ENCODE data around the gene MACROD1.

The MACROD1 gene

DNA sequence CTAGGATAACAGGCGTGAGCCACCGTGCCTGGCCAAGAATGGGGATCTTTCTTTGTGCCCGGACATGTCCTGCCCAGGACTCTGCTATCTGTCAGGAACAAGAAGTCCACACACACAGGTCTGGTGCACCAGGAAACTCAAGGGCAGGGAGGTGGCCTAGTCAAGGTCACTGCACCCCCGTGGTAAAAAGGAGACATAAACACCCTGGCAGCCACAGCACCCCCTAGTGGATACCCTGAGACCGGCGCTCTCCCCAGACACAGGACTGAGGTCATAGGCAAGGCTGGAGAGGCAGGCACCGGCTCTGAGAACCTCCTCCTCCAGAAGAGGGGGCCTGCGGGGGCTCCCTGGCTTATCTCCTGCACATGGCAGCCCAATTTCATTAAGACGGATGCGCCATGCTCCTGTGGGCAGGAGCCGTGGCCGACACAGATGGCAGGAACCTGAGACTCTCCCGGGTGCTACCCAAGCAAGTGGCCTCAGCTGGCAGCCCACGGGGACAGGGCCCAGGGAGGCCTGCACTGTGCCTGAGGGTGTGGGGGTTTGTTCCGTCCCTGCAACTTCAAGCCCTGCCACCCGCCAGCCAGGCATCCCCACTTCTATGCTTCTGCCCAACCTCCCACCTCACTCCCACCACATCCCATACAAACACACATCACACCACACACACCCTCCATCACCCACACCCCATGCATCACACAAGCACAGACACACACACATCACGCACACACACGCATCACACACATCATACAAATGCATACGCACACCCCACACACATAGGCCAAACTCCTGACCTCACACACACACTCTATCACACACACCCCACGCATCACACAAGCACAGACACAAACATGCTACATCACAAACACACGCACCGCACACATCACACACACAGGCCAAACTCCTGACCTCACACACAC, 19.6 kb downstream of the MACROD1 start:
- FAIRE-seq = peak; percentile 82
- peak; percentile 82 for DNase-seq (ENCODE audit: insufficient read length, low spot score)
- TF ChIP-seq SPI1 (IDR thresholded peaks at IDR 0.05; ENCODE audit: low read depth, low read length) = no peak
- no peak for TF ChIP-seq POLR2A (IDR thresholded peaks at IDR 0.05; ENCODE audit: low read depth, low read length)
- no peak for TF ChIP-seq TAF1 (IDR thresholded peaks at IDR 0.05; ENCODE audit: low read depth, low read length)
- TF ChIP-seq POU2F2 (IDR thresholded peaks at IDR 0.05; ENCODE audit: low read depth, low read length) = no peak
- no peak for TF ChIP-seq POLR2AphosphoS5 (IDR thresholded peaks at IDR 0.05; ENCODE audit: low read depth, low read length)
- TF ChIP-seq PAX5 (IDR thresholded peaks at IDR 0.05; ENCODE audit: insufficient read depth, low read length, severe bottlenecking) = no peak

DNA sequence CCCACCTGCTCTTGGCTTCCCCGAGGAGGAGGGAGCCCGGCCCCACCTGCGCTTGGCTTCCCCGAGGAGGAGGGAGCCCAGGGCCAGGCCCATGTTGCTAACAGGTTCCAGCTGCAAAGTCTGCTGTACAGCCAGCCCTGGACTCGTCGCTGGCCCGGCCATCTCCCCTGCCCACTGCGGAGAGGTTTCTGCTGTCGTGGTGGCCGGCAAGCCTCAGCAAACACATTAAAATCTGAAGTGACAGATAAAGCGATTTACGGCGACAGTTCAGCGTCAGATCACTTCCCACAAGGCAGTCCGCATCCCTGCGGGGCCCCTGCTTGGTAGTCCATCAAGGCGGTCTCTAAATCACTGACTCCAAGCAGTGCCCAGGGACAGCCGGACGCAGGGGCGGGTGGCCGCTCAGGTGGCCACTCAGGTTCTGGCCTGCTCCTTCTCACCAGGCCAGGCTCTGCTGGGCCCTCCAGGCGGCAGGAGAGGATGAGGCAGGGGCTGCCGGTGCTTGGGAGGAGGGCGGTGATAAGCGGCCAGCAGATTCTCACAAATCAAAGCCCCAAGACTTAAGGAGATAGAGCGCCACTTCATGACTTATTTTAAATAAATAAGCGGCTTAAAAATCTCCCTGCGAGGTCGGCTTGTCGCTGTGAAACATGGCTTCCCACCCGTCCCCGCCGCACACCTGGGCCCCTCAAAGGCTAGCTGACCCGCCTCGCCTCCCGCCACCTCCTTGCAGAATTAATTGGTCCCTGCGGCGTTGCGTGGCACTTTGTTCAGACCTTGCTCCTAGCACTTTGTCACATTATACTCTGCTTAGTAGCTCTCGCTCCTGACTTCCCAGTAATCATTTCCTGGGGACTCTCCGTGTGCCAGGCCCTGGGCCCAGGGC, 21.1 kb downstream of the MACROD1 start:
- TF ChIP-seq PAX5 (IDR thresholded peaks at IDR 0.05; ENCODE audit: insufficient read depth, low read length, severe bottlenecking) = no peak
- TF ChIP-seq POLR2AphosphoS5 (IDR thresholded peaks at IDR 0.05; ENCODE audit: low read depth, low read length) = no peak
- no peak for TF ChIP-seq POU2F2 (IDR thresholded peaks at IDR 0.05; ENCODE audit: low read depth, low read length)
- TF ChIP-seq TAF1 (IDR thresholded peaks at IDR 0.05; ENCODE audit: low read depth, low read length) = no peak
- TF ChIP-seq POLR2A (IDR thresholded peaks at IDR 0.05; ENCODE audit: low read depth, low read length) = no peak
- no peak for TF ChIP-seq SPI1 (IDR thresholded peaks at IDR 0.05; ENCODE audit: low read depth, low read length)
- FAIRE-seq (no peak), DNase-seq (ENCODE audit: insufficient read length, low spot score) (no peak)

DNA sequence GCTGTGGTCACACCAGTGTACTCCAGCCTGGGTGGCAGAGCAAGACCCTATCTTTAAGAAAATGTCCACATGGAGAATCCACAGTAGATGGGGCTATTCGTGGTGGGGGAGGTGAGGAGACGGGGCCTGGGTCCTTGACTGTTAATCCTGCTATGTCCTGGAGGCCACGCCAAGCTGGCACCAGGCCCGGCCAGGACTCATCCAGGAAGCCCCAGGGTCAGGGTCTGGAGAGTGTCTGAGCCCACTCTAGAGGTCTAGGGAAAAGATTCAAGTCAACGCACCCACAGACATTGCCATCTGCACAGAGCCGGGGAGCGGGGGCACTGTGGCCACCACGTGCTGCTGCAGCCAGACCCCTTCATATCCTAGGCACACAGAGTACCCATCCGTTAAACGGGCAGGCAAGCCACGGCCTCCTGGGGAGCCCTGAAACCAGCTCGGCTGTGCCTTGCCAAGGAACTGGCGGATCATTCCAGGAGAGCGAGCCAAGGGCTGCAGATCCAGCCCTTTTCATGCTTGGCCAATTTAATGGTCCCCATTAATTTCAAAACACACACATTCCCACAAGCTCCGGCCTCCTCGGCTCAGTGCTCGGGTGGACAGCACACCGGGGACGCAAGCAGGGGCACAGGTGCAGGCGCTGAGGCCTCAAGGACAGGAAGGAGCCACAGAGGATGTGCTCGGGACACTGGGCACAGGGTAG, 24.7 kb downstream of the MACROD1 start:
- FAIRE-seq (no peak), DNase-seq (ENCODE audit: insufficient read length, low spot score) (no peak)
- TF ChIP-seq PAX5 (IDR thresholded peaks at IDR 0.05; ENCODE audit: insufficient read depth, low read length, severe bottlenecking) (no peak), POLR2A (IDR thresholded peaks at IDR 0.05; ENCODE audit: low read depth, low read length) (no peak), POU2F2 (IDR thresholded peaks at IDR 0.05; ENCODE audit: low read depth, low read length) (no peak), POLR2AphosphoS5 (IDR thresholded peaks at IDR 0.05; ENCODE audit: low read depth, low read length) (no peak), TAF1 (IDR thresholded peaks at IDR 0.05; ENCODE audit: low read depth, low read length) (no peak), SPI1 (IDR thresholded peaks at IDR 0.05; ENCODE audit: low read depth, low read length) (no peak)

DNA sequence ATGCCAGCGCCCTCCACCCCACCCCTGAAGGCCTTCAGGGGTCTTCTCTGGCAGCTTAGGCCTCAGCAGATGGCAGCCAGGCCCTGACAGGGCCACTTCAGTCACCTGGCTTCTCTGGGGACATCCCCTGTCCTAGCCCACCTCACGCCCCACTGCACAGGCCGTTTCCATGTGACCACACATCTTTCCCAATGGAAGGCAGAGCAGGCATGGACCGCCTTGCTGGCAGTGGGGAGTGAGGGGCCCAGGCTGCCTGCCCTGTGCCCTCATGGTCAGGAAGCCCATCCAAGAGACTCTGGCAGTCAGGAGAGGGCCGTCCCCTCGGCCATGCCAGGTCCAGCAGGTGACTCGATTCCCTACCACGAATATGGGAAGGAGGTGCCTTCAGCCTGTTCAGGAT, 25.8 kb downstream of the MACROD1 start:
- FAIRE-seq (no peak), DNase-seq (ENCODE audit: insufficient read length, low spot score) (no peak)
- TF ChIP-seq PAX5 (IDR thresholded peaks at IDR 0.05; ENCODE audit: insufficient read depth, low read length, severe bottlenecking) (no peak), TAF1 (IDR thresholded peaks at IDR 0.05; ENCODE audit: low read depth, low read length) (no peak), POLR2AphosphoS5 (IDR thresholded peaks at IDR 0.05; ENCODE audit: low read depth, low read length) (no peak), POLR2A (IDR thresholded peaks at IDR 0.05; ENCODE audit: low read depth, low read length) (no peak), SPI1 (IDR thresholded peaks at IDR 0.05; ENCODE audit: low read depth, low read length) (no peak), POU2F2 (IDR thresholded peaks at IDR 0.05; ENCODE audit: low read depth, low read length) (no peak)

DNA sequence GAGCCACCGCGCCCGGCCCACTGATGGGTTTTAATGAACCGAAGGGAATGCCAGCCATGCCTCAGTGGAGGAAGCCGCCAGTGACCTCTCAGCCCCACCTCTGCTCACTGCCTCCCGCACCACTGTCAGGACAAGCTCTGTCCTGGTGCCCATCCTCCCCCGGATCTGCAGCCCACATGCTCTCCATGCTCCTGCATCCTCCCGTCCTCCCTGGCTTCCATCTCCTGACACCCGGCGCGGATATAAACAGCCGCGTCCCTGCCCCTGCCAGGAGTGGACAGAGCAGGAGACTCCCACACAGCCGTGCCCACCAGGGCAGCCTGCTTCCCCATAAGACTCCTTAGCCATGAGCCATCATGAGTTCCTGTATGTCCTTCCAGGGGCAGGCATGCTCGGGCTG, 26.9 kb downstream of the MACROD1 start:
- DNase-seq (ENCODE audit: insufficient read length, low spot score) (no peak), FAIRE-seq (no peak)
- TF ChIP-seq POLR2A (IDR thresholded peaks at IDR 0.05; ENCODE audit: low read depth, low read length) = no peak
- no peak for TF ChIP-seq POU2F2 (IDR thresholded peaks at IDR 0.05; ENCODE audit: low read depth, low read length)
- TF ChIP-seq POLR2AphosphoS5 (IDR thresholded peaks at IDR 0.05; ENCODE audit: low read depth, low read length) = no peak
- no peak for TF ChIP-seq PAX5 (IDR thresholded peaks at IDR 0.05; ENCODE audit: insufficient read depth, low read length, severe bottlenecking)
- no peak for TF ChIP-seq SPI1 (IDR thresholded peaks at IDR 0.05; ENCODE audit: low read depth, low read length)
- no peak for TF ChIP-seq TAF1 (IDR thresholded peaks at IDR 0.05; ENCODE audit: low read depth, low read length)

DNA sequence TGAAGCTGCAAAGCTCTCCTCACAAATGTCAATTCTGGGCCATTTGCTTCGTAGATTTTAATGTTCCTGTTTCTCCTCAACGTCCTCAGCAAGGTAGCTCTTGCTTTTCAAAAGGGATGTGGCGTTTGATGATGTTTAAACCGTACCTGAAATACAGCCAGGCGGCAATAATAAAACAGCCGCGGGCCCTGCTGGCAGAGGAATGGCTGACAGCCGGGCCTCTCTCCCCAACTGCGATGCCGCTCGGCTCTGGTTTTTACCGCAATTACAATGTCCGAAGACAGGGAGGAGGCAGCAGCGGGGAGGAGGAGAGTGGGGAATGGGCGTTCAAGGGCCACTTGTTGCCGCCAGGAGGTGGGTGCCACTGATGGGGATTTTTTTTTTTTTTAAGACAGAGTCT, 27.5 kb downstream of the MACROD1 start:
- no peak for FAIRE-seq
- DNase-seq (ENCODE audit: insufficient read length, low spot score) = no peak
- TF ChIP-seq PAX5 (IDR thresholded peaks at IDR 0.05; ENCODE audit: insufficient read depth, low read length, severe bottlenecking) (no peak), SPI1 (IDR thresholded peaks at IDR 0.05; ENCODE audit: low read depth, low read length) (no peak), POU2F2 (IDR thresholded peaks at IDR 0.05; ENCODE audit: low read depth, low read length) (no peak), POLR2AphosphoS5 (IDR thresholded peaks at IDR 0.05; ENCODE audit: low read depth, low read length) (no peak), POLR2A (IDR thresholded peaks at IDR 0.05; ENCODE audit: low read depth, low read length) (no peak)

DNA sequence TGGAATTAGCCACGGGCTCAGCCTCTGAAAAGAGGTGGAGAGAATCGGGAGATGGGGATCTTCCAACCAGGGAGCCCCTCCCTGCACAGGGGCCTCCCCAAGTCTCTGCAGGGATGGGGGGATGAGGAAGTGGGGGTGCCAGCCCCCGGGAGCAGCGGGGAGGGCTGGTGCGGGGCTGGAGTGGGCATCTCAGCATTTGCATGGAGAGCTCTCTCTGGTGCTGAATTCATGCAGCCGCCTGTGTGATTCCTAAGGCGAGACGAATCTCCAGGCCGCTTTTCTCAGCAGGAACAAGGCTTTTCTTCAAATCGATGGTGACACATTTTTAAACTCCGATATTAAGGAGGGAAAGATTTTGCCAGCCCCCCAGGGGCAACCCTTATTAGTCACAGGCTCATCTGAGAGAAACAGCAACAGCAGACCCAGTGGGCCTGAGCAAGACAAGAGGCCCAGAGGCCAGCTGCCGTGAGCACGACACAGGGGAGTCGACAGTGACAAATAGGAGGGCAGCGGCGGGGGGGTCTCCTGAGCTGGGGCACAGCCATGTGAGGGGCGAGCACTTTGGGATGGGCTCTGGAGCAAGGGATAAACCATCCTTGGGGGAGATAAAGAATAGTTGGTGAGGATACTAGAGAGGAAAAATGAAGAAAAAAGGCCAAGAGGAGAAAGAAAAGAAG, 29.0 kb downstream of the MACROD1 start:
- no peak for FAIRE-seq
- TF ChIP-seq SPI1 (IDR thresholded peaks at IDR 0.05; ENCODE audit: low read depth, low read length) = no peak
- TF ChIP-seq PAX5 (IDR thresholded peaks at IDR 0.05; ENCODE audit: insufficient read depth, low read length, severe bottlenecking) = no peak
- no peak for TF ChIP-seq POLR2AphosphoS5 (IDR thresholded peaks at IDR 0.05; ENCODE audit: low read depth, low read length)
- no peak for TF ChIP-seq TAF1 (IDR thresholded peaks at IDR 0.05; ENCODE audit: low read depth, low read length)
- TF ChIP-seq POU2F2 (IDR thresholded peaks at IDR 0.05; ENCODE audit: low read depth, low read length) = no peak
- TF ChIP-seq POLR2A (IDR thresholded peaks at IDR 0.05; ENCODE audit: low read depth, low read length) = no peak

DNA sequence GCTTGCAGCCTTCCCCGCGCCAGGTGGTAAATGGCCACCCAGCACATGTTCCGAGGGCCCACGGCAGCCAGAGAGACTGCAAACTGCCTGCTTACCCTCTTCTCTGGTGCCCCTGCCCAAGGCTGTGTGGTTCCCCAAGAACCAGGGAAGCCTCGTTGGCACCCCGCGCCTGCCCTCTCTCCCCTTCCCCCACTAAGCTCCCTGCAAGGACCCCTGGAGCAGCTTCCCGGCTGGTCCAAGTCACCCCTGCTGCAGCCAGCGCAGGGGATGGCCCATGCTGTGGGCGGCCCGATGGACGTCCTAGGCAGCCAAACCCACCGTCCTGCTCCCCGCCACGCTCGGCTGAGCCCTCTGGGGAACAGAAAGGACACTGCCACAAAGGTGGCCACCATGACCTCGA, 30.2 kb downstream of the MACROD1 start:
- DNase-seq (ENCODE audit: insufficient read length, low spot score) (no peak), FAIRE-seq (no peak)
- no peak for TF ChIP-seq POU2F2 (IDR thresholded peaks at IDR 0.05; ENCODE audit: low read depth, low read length)
- TF ChIP-seq POLR2A (IDR thresholded peaks at IDR 0.05; ENCODE audit: low read depth, low read length) = no peak
- no peak for TF ChIP-seq POLR2AphosphoS5 (IDR thresholded peaks at IDR 0.05; ENCODE audit: low read depth, low read length)
- no peak for TF ChIP-seq PAX5 (IDR thresholded peaks at IDR 0.05; ENCODE audit: insufficient read depth, low read length, severe bottlenecking)
- no peak for TF ChIP-seq SPI1 (IDR thresholded peaks at IDR 0.05; ENCODE audit: low read depth, low read length)
- no peak for TF ChIP-seq TAF1 (IDR thresholded peaks at IDR 0.05; ENCODE audit: low read depth, low read length)

More for the DNA sequence above, 29.0 kb downstream of the MACROD1 start:
- DNase-seq (ENCODE audit: insufficient read length, low spot score) = no peak
